ENCODE results near the gene SEMA6B. TPM values are rescaled to one million over a fixed set of nuclear protein-coding genes. Genes with fewer than 3 reads are reported as not detected.

SEMA6B gene
- total and polyA plus RNA-seq, 2 donors (not counting 1 experiment from before 2014, with no cell fraction given): 0.42 TPM; not detected in 1

DNA sequence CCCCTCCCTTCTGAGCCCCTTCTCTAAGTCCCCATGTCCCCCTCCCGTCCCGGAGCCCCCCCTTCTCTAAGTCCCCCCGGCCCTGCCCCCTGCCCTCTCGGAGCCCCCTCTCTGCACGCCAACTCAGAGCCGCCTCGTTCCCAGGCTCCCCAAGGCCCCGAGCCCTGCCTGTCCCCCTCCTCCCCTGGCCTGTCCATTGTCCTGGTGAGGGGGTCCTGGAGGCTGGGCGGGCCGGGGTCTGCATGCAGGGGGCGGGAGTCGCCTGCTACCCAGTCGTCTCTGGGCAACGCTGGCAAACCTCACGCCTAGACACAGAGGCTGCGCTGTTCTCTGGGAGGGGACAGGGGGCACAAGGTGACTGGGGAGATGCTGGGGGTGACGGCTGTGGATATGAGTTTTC lies 39.2 kb upstream of the SEMA6B start:
- ATAC-seq (ENCODE audit: low read depth): no peak
- intact Hi-C loops (cut with micrococcal nuclease): no loop called here
- POLR2A ChIA-PET: no interaction called here

DNA sequence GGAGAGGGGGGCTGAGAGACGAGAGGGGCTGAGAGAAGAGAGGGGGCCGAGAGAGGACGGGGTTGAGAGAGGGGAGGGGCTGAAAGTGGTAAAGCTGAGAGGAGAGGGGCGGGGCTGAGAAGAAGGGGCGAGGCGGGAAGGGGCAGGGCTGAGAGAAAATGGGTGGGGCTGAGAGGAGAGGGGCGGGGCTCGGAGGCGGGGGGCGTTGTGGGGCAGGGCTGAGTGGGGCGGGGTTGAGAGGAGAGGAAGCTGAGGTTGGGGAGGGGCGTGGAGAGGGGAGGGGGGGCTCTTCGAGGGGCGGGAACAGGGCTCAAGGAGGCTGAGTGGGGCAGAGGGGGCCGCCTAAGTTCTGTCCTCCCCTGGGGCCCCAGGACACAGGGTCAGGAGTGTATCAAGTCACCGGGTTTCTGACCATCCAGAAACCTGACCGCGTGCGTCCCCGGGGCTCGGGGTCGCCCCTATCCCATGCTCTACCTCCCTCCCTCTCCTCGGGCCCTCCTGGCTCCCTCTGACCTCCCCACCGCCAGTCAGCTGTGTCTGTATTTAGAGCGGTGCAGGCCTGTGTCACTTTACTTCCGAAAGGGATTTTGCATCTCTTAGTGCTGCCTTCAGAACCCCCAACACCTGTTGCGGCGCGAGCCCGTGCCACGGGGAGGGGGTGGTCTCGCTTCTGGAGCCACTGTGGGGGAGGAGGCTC lies 38.6 kb upstream of the SEMA6B start:
- Histone ChIP-seq H3K4me2 (replicated peaks; ENCODE audit: low read depth, low read length, poor library complexity, severe bottlenecking) (peak overlapping the region; percentile 76), H3K27me3 (replicated peaks in 1 of 4; ENCODE audit: control extremely low read depth in 1 of 4, control insufficient read depth in 3 of 4, insufficient read depth in 4 of 4, low read length in 3 of 4) (peaks cover 0 to 35% (median 18%) of the 10 kb centered on the region in 4 experiments), H3K36me3 (replicated peaks in 1 of 2; ENCODE audit: control extremely low read depth in 1 of 2, control insufficient read depth in 1 of 2, extremely low read depth in 1 of 2, insufficient read depth in 2 of 2, low read length in 1 of 2) (no peaks in the 10 kb centered on the region), H2AFZ (ENCODE audit: insufficient read depth, low read depth, low read length, poor library complexity, severe bottlenecking) (peak overlapping the region; percentile 54), H3K4me1 (ENCODE audit: control insufficient read depth in 2 of 2, insufficient read depth in 2 of 2, low read length in 2 of 2) (peaks cover 15% of the 10 kb centered on the region in 2 donors), H3K79me2 (ENCODE audit: control insufficient read depth, insufficient read depth, low read length) (no peaks in the 10 kb centered on the region), H3K9ac (ENCODE audit: low read length) (no peak overlapping the region), H3K9me3 (ENCODE audit: control extremely low read depth in 1 of 3, control insufficient read depth in 2 of 3, insufficient read depth in 1 of 3, low read length in 2 of 3) (peaks cover 0 to 17% (median 0%) of the 10 kb centered on the region in 3 donors), H3K27ac (ENCODE audit: low read length in 2 of 2) (no peak overlapping the region), H4K20me1 (ENCODE audit: control insufficient read depth, insufficient read depth, low read length, poor library complexity, severe bottlenecking) (no peaks in the 10 kb centered on the region), H3K4me3 (ENCODE audit: control extremely low read depth in 1 of 5, extremely low read depth in 1 of 5, insufficient read depth in 1 of 5, low read depth in 2 of 5, low read length in 4 of 5) (peak overlapping the region in 3 of 5 experiments; percentile 27 to 38 (median 28))
- H3K27me3 Mint-ChIP-seq: peaks cover 34% of the 10 kb centered on the region
- DNase-seq (peak; percentile 65), ATAC-seq (ENCODE audit: low read depth) (peak; percentile 59)
- WGBS (ENCODE audit: insufficient coverage): 0% methylated on average over 21 of the region's 32 CpGs
- ChIA-PET CTCF (no interaction called here), POLR2A (no interaction called here)
- intact Hi-C loops (cut with micrococcal nuclease): no loop called here
- H3K4me3 Mint-ChIP-seq: peak overlapping the region; percentile 77
- H3K27ac Mint-ChIP-seq: no peak overlapping the region
- H3K9me3 Mint-ChIP-seq (ENCODE audit: insufficient read depth): no peaks in the 10 kb centered on the region
- peaks cover 12% of the 10 kb centered on the region for H3K4me1 Mint-ChIP-seq
- TF ChIP-seq EZH2 (IDR thresholded peaks at IDR 0.05; ENCODE audit: borderline replicate concordance, insufficient read depth, low read depth, low read length, poor library complexity, severe bottlenecking): no peak
- TF ChIP-seq, protein P1, sequence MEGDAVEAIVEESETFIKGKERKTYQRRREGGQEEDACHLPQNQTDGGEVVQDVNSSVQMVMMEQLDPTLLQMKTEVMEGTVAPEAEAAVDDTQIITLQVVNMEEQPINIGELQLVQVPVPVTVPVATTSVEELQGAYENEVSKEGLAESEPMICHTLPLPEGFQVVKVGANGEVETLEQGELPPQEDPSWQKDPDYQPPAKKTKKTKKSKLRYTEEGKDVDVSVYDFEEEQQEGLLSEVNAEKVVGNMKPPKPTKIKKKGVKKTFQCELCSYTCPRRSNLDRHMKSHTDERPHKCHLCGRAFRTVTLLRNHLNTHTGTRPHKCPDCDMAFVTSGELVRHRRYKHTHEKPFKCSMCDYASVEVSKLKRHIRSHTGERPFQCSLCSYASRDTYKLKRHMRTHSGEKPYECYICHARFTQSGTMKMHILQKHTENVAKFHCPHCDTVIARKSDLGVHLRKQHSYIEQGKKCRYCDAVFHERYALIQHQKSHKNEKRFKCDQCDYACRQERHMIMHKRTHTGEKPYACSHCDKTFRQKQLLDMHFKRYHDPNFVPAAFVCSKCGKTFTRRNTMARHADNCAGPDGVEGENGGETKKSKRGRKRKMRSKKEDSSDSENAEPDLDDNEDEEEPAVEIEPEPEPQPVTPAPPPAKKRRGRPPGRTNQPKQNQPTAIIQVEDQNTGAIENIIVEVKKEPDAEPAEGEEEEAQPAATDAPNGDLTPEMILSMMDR (IDR thresholded peaks at IDR 0.05): no peak

More for the DNA sequence above, 39.2 kb upstream of the SEMA6B start:
- peaks cover 0 to 14% (median 0%) of the 10 kb centered on the region in 3 donors for H3K9me3 ChIP-seq (ENCODE audit: control extremely low read depth in 1 of 3, control insufficient read depth in 2 of 3, insufficient read depth in 1 of 3, low read length in 2 of 3)
- TF ChIP-seq, protein P1 (IDR thresholded peaks at IDR 0.05): no peak
- no peak for TF ChIP-seq EZH2 (IDR thresholded peaks at IDR 0.05; ENCODE audit: borderline replicate concordance, insufficient read depth, low read depth, low read length, poor library complexity, severe bottlenecking)
- H3K27me3 Mint-ChIP-seq: peaks cover 34% of the 10 kb centered on the region
- no peak overlapping the region for H3K27ac ChIP-seq (ENCODE audit: low read length in 2 of 2)
- H3K4me1 ChIP-seq (ENCODE audit: control insufficient read depth in 2 of 2, insufficient read depth in 2 of 2, low read length in 2 of 2): peaks cover 15% of the 10 kb centered on the region in 2 donors
- H3K4me3 Mint-ChIP-seq: peak overlapping the region; percentile 77
- peaks cover 12% of the 10 kb centered on the region for H3K4me1 Mint-ChIP-seq
- DNase-seq: no peak
- peak overlapping the region; percentile 54 for H2AFZ ChIP-seq (ENCODE audit: insufficient read depth, low read depth, low read length, poor library complexity, severe bottlenecking)
- no peaks in the 10 kb centered on the region for H3K79me2 ChIP-seq (ENCODE audit: control insufficient read depth, insufficient read depth, low read length)
- H3K9me3 Mint-ChIP-seq (ENCODE audit: insufficient read depth): no peaks in the 10 kb centered on the region
- H3K4me2 ChIP-seq (replicated peaks; ENCODE audit: low read depth, low read length, poor library complexity, severe bottlenecking): peak overlapping the region; percentile 76
- peaks cover 0 to 39% (median 20%) of the 10 kb centered on the region in 4 experiments for H3K27me3 ChIP-seq (replicated peaks in 1 of 4; ENCODE audit: control extremely low read depth in 1 of 4, control insufficient read depth in 3 of 4, insufficient read depth in 4 of 4, low read length in 3 of 4)
- no peaks in the 10 kb centered on the region for H4K20me1 ChIP-seq (ENCODE audit: control insufficient read depth, insufficient read depth, low read length, poor library complexity, severe bottlenecking)
- 13% methylated on average over 10 of the region's 17 CpGs for WGBS (ENCODE audit: insufficient coverage)
- CTCF ChIA-PET: interaction anchor here (1.3 kb wide), 1 partner anchor 38 kb away, joined by 3 read pairs; no protein-coding TSS in a partner anchor
- H3K9ac ChIP-seq (ENCODE audit: low read length): no peak overlapping the region
- no peak overlapping the region for H3K27ac Mint-ChIP-seq
- no peaks in the 10 kb centered on the region for H3K36me3 ChIP-seq (replicated peaks in 1 of 2; ENCODE audit: control extremely low read depth in 1 of 2, control insufficient read depth in 1 of 2, extremely low read depth in 1 of 2, insufficient read depth in 2 of 2, low read length in 1 of 2)
- H3K4me3 ChIP-seq (ENCODE audit: control extremely low read depth in 1 of 5, extremely low read depth in 1 of 5, insufficient read depth in 1 of 5, low read depth in 2 of 5, low read length in 4 of 5): peak overlapping the region in 1 of 5 experiments; percentile 27

Data from B cell (primary cell).